ENCODE results near the gene OR11G2.
"Not testable (repeated sequence)": the region's sequence is repeated elsewhere in the genome, so short reads cannot be mapped to it uniquely, and the experiment has no call there.

OR11G2 gene

DNA sequence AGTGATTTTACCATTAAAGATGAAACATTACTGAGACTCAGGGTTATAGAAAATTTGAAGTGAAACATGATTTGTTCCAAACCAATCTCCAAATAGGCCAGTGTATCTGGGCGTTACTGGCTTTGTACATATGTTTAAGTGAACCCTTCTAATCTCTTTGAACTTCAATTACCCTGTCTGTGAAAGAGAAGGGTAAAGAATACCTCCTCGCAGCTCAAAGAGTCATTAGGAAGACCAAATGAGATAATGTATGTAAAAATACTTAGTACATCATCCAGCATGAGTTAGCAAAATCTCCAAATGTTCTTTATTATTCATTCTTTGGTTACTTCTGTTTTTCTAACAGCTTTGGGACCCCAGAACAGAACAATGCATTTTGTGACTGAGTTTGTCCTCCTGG, 32.7 kb downstream of the OR11G2 start, which contains the start of gene OR11H6:
Gene OR11H6 (plus strand): TSS at position 301 of the 400 bp plus-strand sequence. CDS start 0 bp downstream, at position 301.
- DNase-seq (ENCODE audit: low read depth), result no peak

DNA sequence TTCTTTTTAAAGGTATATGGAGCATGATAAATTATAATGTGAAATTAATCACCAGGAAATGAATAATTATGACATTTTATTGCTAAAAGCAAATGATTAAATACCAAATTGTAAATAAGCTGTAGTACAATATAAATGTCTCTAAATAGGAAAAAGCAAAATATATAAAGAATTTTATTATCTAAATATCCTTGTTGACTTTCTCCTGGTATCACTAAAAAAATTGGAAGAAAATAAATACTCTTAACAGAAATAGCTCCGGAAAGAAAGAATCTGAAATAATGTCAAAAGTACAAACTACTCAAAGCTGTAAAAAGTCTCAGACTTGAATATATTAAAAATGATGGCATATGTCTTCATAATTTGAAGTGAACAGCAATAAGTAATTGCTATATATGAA, 38.0 kb downstream of the OR11G2 start, which contains the start of gene OR11H7:
Gene OR11H7 (plus strand): TSS at position 301 of the 400 bp plus-strand sequence.
- no peak for DNase-seq (ENCODE audit: low read depth)

DNA sequence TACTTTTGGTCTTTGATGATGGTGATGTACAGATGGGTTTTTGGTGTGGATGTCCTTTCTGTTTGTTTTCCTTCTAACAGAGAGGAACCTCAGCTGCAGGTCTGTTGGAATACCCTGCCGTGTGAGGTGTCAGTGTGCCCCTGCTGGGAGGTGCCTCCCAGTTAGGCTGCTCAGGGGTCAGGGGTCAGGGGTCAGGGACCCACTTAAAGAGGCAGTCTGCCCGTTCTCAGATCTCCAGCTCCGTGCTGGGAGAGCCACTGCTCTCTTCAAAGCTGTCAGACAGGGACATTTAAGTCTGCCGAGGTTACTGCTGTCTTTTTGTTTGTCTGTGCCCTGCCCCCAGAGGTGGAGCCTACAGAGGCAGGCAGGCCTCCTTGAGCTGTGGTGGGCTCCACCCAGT, 44.7 kb downstream of the OR11G2 start:
- DNase-seq (ENCODE audit: low read depth), result not testable (repeated sequence)

DNA sequence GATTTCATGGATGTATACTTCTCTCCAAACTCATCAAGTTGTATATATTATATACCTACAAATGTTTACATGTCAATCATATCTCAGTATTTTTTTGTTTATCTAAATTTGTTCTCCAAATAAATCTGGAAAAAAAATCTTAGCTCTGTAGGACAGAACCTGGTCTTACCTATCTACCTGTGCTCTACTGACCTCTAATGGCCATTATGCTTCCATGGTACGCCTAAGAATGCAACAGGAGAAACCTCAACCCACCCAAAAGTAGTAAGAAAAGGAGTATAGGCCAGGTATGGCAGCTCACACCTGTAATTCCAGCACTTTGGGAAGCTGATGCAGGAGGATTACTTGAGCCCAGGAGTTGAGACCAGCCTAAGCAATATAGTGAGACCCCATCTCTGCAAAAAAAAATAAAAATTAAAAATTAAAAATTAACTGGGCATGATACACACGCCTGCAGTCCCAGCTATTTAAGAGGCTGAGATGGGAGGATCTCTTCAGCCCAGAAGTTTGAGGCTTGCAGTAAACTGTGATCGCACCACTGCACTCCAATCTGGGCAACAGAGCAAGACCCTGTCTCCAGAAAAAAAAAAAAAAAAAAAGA, 57.0 kb downstream of the OR11G2 start:
- DNase-seq (ENCODE audit: low read depth), result no peak

All from activated T-cell treated with anti-CD3 and anti-CD28 coated beads for 48 hours (primary cell).